IPS DF 4.7 (cell line): ENCODE measurements around the gene RGPD8.
"Not testable (repeated sequence)": the region's sequence is repeated elsewhere in the genome, so short reads cannot be mapped to it uniquely, and the experiment has no call there.

ENCODE experiments used
- DNase-seq: peaks from one replicate; pipeline ENCODE4 v3.0.0-alpha.2; 2013; ENCODE audit warnings: low spot score; ENCODE audit errors: extremely low read depth

Gene RGPD8

GRCh38 chr2:112433480-112433879 lies at the start of gene RGPD8:
Gene RGPD8 (minus strand): TSS chr2:112433645. CDS start chr2:112433453, 192 bp downstream.
- DNase-seq: peak; percentile 2

GRCh38 chr2:112483042-112483473 lies 49.6 kb upstream of the RGPD8 start:
- DNase-seq: no peak

DNA sequence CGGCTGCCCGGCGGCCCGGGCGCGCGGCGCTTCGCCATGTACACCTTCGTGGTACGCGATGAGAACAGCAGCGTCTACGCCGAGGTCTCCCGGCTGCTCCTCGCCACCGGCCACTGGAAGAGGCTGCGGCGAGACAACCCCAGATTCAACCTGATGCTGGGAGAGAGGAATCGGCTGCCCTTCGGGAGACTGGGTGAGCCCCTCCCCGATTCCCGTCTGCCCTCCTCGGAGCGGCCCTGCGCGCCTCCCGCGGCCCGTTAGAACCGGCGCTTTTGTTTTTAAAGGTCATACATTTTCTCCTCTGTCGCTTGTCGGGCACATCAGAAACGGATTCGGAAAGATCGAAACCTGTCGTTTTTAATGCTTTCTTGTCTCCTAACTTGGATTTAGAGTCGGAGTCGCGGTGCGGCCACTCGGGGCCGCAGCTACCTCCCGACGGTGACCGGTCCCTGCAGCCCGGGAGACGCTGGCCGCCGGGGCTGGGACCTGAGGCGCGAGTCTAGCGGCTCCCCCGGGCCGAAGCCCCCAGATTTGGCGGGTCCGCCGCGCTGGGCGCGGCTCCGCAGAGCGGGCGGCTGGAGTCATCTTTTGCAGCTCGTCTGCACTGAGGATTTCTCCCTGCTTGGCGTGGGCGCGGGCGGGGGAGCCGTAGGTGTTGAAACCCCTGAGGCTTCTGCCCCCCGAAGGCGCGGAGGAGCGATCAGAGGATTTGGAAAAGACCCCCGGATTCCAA lies 49.0 kb upstream of the RGPD8 start:
- no peak for DNase-seq

DNA sequence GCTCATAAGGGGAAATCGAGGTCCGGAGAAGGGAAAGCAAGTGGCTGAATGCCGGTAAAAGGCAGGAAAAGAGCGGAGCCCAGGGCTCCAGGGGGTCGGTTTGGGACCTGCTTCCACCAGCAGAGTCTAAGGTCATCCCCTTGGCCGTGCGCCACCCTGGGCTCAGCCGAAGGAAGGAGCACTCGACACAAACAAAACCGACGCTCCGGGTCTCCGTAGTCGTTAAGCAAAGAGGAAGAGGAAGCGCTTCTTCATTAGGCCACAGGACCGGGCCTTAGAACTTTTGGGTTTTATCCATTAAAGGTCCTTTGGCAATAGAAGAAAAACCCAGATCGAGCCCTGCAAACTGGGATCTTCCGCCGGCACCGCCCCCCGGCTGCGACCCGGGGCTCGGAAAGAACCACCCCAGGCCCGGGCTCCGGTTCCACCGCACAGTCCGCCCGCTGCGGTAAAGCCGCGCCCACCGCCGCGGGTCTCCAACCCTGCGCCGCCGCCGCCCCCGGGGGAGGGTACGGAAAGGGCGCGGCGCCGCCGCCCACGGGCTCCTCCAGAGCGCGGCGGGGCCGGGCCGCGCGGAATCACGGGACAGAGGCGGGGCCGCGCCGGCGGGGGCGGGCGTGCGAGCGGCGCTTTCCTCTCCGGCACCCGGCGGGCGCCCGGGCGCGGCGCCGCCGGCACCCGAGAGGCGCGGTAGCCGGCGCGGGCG lies 48.2 kb upstream of the RGPD8 start, which contains the start of gene TTL:
Gene TTL, plus strand, starts transcription at position 629 of the 706 bp plus-strand sequence. CDS start 189 bp downstream, outside the sequence.
- no peak for DNase-seq

- DNase-seq: no peak
These were observed 47.6 kb upstream of the RGPD8 start for GRCh38 chr2:112481050-112481527.

DNA sequence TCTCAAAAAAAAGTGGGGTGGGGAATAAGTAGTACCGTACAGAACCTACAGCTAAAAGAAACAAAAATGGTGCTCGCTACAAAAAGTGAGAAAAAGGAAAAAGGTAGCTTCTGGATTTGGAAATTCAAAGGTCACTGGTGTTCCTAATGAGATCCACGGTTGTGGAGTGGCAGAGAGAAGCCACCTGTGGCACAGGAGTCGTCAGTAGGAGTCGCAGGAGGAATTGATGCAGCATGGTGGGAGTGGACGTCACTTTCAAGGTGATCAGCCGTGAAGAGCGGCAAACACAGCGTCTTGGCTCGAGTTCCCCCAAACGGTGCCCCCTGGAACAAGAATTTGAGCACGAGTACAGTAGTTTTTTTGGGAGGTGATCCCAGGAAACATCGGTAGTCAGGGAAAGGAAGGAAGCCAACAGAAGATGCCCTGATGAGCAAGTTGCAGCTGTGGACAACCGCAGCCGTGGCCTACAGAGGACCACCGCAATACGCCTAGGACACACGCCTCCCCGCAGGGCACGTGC lies 47.1 kb upstream of the RGPD8 start:
- no peak for DNase-seq

GRCh38 chr2:112476434-112476833 lies 43.0 kb upstream of the RGPD8 start:
- DNase-seq: no peak

DNA sequence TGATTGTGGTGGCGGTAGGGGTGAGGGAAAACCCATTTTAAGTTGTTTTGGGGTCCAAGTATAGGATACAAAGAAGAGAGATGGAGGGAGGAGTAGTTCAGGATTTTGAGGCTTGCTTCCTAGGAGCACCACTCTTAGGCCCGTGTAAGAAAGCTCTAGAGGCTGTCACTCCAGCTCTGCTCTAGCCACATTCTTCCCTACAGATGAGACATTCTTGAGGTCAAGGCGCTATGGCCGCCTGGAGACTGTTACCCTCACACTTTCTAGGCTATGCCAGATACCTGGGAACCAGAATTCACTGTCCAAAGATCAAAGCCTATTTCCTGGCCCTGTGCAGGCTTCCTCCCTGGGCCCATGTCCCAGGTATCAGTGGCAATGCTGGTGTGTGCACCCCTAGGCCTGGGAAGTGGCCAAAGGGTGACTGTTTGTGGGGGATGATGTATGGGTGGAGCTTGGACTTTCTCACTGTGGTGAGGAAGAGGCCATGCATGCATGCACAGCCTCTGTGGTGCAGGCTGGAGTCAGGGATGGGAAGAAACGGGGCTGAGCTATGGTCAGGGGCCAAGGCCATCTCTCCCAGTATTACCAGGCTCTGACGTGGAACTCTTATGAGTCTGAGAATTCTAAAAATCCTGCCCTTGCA lies 41.5 kb upstream of the RGPD8 start:
- no peak for DNase-seq

DNA sequence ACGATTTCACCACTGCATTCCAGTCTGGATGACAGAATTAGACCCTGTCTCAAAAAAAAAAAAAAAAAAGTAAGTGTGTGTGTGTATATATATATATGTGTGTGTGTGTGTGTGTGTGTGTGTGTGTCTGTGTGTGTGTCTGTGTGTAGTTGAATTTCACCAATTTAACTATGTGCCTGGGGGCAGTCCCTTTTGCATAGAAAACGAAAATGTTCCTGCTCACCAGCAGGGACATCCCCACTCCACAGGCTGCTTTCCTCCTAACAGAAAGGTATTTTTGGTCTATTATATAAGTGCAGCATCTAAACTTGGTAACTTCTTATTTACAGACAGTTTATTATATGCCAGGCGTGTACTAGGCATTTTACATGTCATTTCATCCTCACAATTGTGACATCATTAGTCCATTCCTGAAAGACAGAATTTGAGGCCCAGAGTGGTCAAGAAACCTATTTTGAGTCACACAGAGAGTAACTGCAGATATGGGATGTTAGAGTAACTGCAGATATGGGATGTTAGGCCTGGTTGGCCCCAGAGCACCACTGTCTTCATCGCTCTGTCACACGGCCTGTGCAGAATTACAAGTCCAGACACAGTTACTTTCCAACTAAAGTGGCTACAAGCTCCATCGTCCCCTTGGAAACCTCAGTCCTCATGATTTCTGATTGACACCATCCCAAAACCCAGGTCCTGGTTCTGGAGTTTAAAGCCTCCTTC lies 39.3 kb upstream of the RGPD8 start:
- no peak for DNase-seq

DNA sequence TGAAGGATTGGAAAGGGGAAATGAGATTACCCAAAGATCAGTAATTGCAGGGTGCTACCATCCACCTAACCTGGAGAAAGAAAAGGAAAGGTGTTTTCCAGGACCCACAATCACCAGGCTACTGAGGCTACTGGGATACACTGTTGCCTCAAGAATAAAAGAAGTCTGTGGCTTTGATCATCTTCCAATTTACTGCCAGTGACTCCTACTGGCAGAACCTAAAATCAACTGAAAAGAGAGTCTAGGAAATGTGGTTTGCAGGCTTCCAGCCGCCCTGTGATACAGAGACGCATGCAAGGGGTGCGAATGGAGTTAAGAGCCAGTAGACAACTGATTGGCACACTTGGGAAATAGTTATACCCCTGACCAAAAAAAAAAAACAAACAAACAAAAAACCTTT lies 31.9 kb upstream of the RGPD8 start:
- DNase-seq: no peak

DNA sequence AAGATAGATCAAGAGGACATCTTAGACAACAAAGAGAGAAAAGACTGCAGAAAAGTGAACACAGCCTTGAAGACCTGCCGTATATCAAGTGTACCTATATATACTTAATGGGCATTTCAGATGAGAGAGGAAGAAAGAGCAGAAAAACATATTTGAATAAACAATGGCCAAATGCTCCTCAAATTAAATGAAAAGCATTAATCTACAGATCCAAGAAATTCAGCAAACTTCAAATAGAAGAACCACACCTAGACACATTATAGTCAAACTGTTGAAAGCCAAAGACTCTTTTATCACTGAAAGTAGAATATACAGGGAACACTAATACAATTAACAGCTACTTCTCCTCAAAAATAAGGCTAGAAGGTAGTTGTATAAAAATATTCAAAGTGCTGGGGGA lies 29.8 kb upstream of the RGPD8 start:
- DNase-seq: no peak

- no peak for DNase-seq
These were observed 28.7 kb upstream of the RGPD8 start for GRCh38 chr2:112462178-112462577.

- no peak for DNase-seq
These were observed 25.9 kb upstream of the RGPD8 start for GRCh38 chr2:112459372-112459771.

- DNase-seq: no peak
These were observed 21.1 kb upstream of the RGPD8 start for GRCh38 chr2:112454586-112454985.

DNA sequence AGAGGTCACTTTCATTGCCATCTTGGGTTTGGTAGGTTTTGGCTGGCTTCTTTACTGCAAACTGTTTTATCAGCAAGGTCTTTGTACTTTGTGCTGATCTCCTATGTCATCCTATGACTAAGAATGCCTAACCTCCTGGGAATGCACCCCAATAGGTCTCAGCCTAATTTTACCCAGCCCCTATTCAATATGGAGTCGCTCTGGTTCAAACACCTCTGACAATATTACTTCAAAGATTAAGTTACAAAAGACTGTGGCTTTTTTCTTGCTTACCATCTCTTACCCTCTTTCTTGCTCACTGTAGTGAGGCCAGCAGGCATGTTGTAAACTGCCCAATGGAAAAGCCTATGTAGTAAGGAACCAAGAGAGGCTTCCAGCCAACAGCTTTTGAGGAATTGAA lies 17.9 kb upstream of the RGPD8 start:
- DNase-seq: no peak

DNA sequence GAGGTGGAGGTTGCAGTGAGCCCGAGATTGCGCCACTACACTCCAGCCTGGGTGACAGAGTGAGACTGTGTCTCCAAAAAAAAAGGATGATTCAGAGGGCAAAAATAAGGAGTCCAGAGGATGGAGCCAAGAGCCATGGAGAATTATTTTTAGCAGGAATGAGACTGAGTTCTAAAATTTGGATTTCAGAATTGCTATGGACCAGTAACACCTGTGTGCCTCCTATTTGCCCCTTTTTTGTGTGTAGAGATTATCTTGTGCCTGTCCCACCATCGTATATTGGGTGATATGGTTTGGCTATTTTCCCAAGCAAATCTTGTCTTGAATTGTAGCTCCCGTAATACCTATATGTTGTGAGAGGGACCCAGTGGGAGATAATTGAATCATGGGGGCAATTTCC lies 16.4 kb upstream of the RGPD8 start:
- DNase-seq: no peak

GRCh38 chr2:112444256-112444655 lies 10.8 kb upstream of the RGPD8 start:
- not testable (repeated sequence) for DNase-seq

DNA sequence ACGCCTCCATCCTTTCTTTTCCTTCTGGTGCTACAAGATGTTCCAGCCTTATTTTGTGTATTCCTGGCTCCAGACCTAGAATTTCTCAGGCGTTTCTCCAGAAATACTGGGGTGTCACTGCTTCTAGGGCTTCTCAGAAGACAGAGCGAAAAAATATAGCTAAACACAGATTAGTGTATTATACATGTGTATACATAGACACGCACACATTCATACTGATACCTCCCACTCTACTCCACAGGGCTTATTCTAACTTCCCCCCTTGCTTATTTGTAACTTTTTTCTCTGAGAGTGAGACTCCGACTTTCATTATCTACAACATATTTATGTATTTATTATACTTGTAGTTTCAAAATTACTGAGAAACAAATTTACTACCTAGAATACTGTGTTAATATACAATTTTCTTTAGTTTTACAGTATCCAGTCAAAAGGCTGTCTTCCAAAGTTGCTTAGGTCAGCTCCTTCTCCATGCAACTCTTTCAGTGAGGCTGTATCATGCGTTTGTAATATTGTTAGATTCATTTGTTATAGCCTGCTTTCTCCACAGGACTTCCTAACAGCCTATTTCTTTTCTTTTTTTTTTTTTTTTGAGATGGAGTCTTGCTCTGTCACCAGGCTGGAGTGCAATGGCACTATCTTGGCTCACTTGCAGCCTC lies 5.3 kb upstream of the RGPD8 start:
- DNase-seq: not testable (repeated sequence)

GRCh38 chr2:112437405-112437831 lies 4.0 kb upstream of the RGPD8 start:
- DNase-seq: not testable (repeated sequence)

DNA sequence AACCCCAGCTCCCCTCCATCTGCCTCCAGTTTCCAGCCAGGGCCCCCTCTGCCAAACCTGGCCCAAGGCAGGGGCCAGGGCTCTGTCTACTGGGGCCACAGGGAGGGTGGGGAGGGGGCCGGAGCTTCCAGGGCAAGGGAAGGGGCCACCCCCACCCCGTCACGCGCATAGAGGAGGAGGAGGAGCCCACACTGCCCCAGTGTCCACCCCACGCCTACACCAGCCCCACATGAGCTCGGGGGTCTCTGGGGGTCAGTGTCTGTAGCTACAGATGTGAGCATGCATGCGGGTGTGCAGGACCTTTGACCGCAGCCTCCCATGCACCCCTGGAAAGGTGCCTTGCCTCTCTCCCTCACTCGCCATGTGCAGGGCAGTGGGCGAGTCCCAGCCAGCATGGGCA lies 3.5 kb upstream of the RGPD8 start:
- not testable (repeated sequence) for DNase-seq
